DND-41 (cell line): ENCODE data around the gene MAB21L4.

ENCODE experiments used
- ATAC-seq: fragments of 200-7000 bp; cut with Tn5 transposase; 3 replicates; pipeline ENCODE4 v1.9.1; 2021; ENCODE audit warnings: low read depth; ENCODE audit not compliant: insufficient read depth
- DNase-seq: peaks from one replicate; pipeline ENCODE4 v3.0.0-alpha.2; 2020
- H2AFZ ChIP-seq: 2 replicates; pipeline ENCODE4 v1.6.0; 2012; ENCODE audit warnings: low read depth, low read length
- H3K27ac ChIP-seq: 2 replicates; pipeline ENCODE4 v1.5.1; 2012; ENCODE audit warnings: low read length, inconsistent platforms
- H3K27me3 ChIP-seq: fragments of 200-600 bp; sonication (generic); 2 replicates; pipeline ENCODE4 v1.6.0; 2012; ENCODE audit warnings: low read length, mild to moderate bottlenecking, inconsistent platforms; ENCODE audit not compliant: insufficient read depth, poor library complexity
- H3K36me3 ChIP-seq: 2 replicates; pipeline ENCODE4 v1.5.1; 2012; ENCODE audit warnings: low read length, inconsistent platforms; ENCODE audit not compliant: insufficient read depth
- H3K4me1 ChIP-seq: 2 replicates; pipeline ENCODE4 v1.5.1; 2012; ENCODE audit warnings: mild to moderate bottlenecking, low read length; ENCODE audit not compliant: insufficient read depth
- H3K4me2 ChIP-seq: 2 replicates; pipeline ENCODE4 v1.6.0; 2012; ENCODE audit warnings: mild to moderate bottlenecking, moderate library complexity, low read length, inconsistent platforms; ENCODE audit not compliant: insufficient read depth
- H3K4me3 ChIP-seq, 2 experiments: fragments of 200-600 bp in 1 of 2; shearing (Covaris generic) in 1 of 2; 2 replicates each; pipeline ENCODE4 v1.5.1; 2012 to 2016; ENCODE audit warnings: inconsistent platforms in 2 of 2, low read length in 2 of 2, mild to moderate bottlenecking in 2 of 2, low read depth in 1 of 2, moderate library complexity in 1 of 2
- H3K79me2 ChIP-seq: 2 replicates; pipeline ENCODE4 v1.6.0; 2012; ENCODE audit warnings: low read length, inconsistent platforms; ENCODE audit not compliant: insufficient read depth
- H3K9ac ChIP-seq: 2 replicates; pipeline ENCODE4 v1.6.0; 2012; ENCODE audit warnings: low read depth, mild to moderate bottlenecking, inconsistent platforms, low read length, moderate library complexity
- H3K9me3 ChIP-seq: 2 replicates; pipeline ENCODE4 v1.5.1; 2012; ENCODE audit warnings: low read length, moderate library complexity, mild to moderate bottlenecking, inconsistent platforms; ENCODE audit not compliant: insufficient read depth, severe bottlenecking
- H4K20me1 ChIP-seq: 2 replicates; pipeline ENCODE4 v1.6.0; 2012; ENCODE audit warnings: low read length; ENCODE audit not compliant: insufficient read depth
- EZH2 ChIP-seq: IDR thresholded peaks from 3 replicates; pipeline ENCODE4 v1.6.1; 2012; ENCODE audit warnings: borderline replicate concordance, low read depth, mild to moderate bottlenecking, moderate library complexity, low read length, inconsistent platforms; ENCODE audit not compliant: severe bottlenecking
- TF ChIP-seq, protein P1 (sequence below): IDR thresholded peaks from 2 replicates; pipeline ENCODE4 v1.5.1; 2012; ENCODE audit warnings: borderline replicate concordance, low read length, moderate library complexity, mild to moderate bottlenecking; ENCODE audit not compliant: poor library complexity, severe bottlenecking; ENCODE audit errors: extremely low read depth

The MAB21L4 gene

DNA sequence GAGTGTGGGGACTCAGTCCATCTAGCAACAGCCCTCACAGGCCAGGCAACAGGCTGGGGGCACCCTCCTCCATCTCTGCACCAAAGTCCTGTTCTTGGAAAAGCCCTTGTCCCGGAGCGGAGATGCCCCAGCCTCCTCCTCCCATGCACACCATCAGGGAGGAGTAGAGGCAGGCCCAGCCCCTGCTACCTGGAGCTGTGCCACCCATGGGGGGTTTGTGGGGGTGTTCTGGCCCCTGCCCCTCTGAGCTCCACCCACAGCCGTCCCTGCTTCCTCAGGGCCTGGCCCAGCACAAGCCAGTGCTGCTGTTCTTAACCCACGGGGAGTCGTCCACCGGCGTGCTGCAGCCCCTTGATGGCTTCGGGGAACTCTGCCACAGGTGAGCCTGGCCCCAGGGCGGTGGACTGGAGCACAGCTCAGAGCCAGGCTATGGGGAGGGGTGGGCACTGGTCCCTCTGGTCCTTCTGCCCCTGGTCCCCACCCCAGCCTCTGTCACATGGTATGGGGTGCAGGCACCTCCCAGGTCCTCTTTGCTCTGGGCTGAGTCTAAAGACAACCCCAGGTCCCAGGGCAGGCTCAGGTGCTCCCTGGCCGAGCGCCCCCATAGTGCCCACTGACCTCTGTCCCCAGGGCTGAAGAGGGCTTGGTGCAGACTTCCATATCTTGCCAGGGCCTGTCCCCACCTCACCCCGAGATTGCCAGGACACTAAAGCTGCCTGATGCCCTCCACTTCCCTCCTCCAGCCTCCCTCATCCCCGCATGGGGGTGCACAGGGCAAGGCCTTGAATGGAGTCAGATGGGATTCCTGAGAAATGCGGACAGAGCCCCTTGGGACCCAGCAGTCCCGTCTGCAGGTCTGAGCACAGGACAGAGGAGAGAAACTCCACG lies 24.6 kb downstream of the MAB21L4 start:
- Histone ChIP-seq H3K9ac (no peak overlapping the region), H3K79me2 (no peaks in the 10 kb centered on the region), H3K27ac (no peak overlapping the region), H3K9me3 (no peaks in the 10 kb centered on the region), H3K27me3 (peaks cover 19% of the 10 kb centered on the region), H3K4me3 (no peak overlapping the region), H4K20me1 (peaks cover 8% of the 10 kb centered on the region; the same call in 1 of the 2 replicates), H2AFZ (no peak overlapping the region), H3K4me1 (no peaks in the 10 kb centered on the region), H3K4me2 (no peak overlapping the region), H3K36me3 (no peaks in the 10 kb centered on the region)
- DNase-seq (no peak), ATAC-seq (no peak)
- no peak for TF ChIP-seq EZH2
- TF ChIP-seq, protein P1, sequence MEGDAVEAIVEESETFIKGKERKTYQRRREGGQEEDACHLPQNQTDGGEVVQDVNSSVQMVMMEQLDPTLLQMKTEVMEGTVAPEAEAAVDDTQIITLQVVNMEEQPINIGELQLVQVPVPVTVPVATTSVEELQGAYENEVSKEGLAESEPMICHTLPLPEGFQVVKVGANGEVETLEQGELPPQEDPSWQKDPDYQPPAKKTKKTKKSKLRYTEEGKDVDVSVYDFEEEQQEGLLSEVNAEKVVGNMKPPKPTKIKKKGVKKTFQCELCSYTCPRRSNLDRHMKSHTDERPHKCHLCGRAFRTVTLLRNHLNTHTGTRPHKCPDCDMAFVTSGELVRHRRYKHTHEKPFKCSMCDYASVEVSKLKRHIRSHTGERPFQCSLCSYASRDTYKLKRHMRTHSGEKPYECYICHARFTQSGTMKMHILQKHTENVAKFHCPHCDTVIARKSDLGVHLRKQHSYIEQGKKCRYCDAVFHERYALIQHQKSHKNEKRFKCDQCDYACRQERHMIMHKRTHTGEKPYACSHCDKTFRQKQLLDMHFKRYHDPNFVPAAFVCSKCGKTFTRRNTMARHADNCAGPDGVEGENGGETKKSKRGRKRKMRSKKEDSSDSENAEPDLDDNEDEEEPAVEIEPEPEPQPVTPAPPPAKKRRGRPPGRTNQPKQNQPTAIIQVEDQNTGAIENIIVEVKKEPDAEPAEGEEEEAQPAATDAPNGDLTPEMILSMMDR: no peak

DNA sequence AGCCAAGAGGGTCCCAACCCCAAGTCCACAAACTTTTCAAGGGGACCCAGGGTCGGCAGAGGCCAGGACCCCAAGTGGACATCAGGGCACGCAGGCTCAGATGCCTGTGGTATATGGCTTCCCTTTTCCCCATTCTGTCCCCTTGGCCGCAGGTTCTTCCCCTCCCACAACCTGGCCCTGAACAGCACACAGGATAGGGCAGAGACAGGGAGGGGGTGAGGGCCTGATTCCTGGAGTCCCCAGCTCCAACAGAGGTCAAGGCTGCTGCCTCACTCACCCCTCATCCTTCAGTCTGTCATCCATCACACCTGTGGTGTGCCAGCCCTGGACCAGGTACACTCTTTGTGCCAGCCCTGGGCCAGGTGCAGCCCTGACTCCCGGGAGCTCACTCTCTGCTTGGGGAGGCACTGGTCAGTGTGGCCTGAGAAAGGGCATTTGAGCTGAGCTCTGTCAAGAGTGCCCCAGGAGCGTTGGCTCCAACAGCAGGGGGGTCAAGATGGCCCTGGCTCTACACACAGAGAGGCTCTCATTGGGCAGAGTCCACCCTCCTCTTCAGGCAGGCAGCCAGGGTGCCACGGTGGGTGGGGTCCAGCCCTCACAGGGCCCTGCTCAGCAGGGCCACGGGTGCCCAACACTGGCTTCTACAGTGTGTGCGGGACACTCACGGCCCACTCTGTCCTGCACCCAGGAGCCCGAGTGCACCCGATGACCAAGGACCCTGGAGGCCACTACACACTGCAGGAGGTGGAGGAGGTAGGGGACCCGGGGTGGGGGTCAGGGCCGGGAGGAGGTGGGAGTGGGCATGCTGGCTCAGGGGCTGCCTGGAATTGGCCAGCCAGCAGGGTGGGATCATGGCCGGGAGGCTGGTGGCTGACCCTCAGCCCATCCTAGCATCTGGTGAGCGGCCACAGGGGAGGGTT lies 25.7 kb downstream of the MAB21L4 start:
- Histone ChIP-seq H3K4me2 (no peak overlapping the region), H4K20me1 (peaks cover 8% of the 10 kb centered on the region; the same call in 1 of the 2 replicates), H3K36me3 (no peaks in the 10 kb centered on the region), H3K27me3 (peaks cover 23% of the 10 kb centered on the region), H3K9me3 (no peaks in the 10 kb centered on the region), H3K27ac (no peak overlapping the region), H3K4me1 (no peaks in the 10 kb centered on the region), H2AFZ (no peak overlapping the region), H3K9ac (no peak overlapping the region), H3K4me3 (no peak overlapping the region), H3K79me2 (no peaks in the 10 kb centered on the region)
- no peak for DNase-seq
- TF ChIP-seq, protein P1: no peak
- TF ChIP-seq EZH2: no peak
- no peak for ATAC-seq

DNA sequence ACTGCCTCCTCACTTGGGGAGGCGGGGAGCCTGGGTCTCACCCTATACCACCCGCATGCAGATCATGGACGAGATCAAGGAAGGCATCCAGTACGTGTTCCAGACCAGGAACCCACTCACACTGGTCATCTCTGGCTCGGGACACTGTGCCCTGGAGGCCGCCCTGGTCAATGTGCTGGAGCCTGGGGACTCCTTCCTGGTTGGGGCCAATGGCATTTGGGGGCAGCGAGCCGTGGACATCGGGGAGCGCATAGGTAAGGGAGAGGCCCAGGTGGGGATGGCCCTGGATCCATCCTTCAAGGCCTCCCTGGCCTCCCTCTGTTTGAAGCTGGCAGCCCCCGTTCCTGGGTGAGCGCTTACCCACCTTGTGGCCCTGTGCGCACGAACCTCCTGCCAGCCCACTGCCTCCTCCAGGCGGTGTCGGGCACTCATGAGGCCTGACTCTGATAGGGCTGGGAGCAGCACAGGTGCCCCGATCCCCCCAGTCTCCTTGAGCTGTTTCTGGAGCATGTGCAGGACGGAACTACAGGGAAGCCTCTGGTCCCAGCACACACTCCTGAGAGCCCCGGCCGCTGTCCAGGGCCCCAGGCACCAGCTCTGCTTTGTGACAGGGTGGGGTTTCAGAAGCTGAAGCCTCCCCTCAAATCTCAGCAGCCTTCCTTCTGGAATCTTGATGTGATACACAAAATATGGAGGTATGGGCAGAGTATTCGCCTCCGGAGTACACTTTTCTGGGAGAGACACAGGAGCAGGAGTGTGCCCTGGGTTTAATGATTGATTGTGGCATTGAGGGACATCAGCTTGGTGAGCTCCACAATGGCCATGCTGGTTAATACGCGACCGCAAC lies 26.6 kb downstream of the MAB21L4 start:
- no peaks in the 10 kb centered on the region for H3K9me3 ChIP-seq
- H3K9ac ChIP-seq: no peak overlapping the region
- H4K20me1 ChIP-seq: peaks cover 8% of the 10 kb centered on the region; the same call in 1 of the 2 replicates
- peaks cover 23% of the 10 kb centered on the region for H3K27me3 ChIP-seq
- H3K36me3 ChIP-seq: no peaks in the 10 kb centered on the region
- no peak overlapping the region for H3K4me3 ChIP-seq
- TF ChIP-seq, protein P1: no peak
- TF ChIP-seq EZH2: no peak
- ATAC-seq (no peak), DNase-seq (no peak)
- H3K79me2 ChIP-seq: no peaks in the 10 kb centered on the region
- H2AFZ ChIP-seq: no peak overlapping the region
- H3K4me1 ChIP-seq: no peaks in the 10 kb centered on the region
- H3K27ac ChIP-seq: no peak overlapping the region
- H3K4me2 ChIP-seq: no peak overlapping the region
